HL-60 (cell line): ENCODE measurements around the gene ATXN7.

Source experiments
- DNase-seq, 2 experiments: peaks; one replicate each; pipeline ENCODE4 v3.0.0-alpha.2; 2010 to 2020; ENCODE audit warnings: low read depth in 1 of 2, low spot score in 1 of 2
- H3K27ac ChIP-seq: fragments of 250-450 bp; sonication (Bioruptor Pico); replicated peaks from 2 replicates; pipeline ENCODE4 v1.5.1; 2020; ENCODE audit warnings: mild to moderate bottlenecking, moderate library complexity
- H3K27me3 ChIP-seq: fragments of 250-450 bp; sonication (Bioruptor Pico); 2 replicates; pipeline ENCODE4 v1.5.1; 2021; ENCODE audit warnings: mild to moderate bottlenecking, moderate library complexity; ENCODE audit not compliant: insufficient read depth, poor library complexity, severe bottlenecking
- H3K4me3 ChIP-seq: replicated peaks from 2 replicates; pipeline ENCODE4 v1.5.1; 2011; ENCODE audit warnings: mild to moderate bottlenecking, control low read depth, low read length; ENCODE audit not compliant: insufficient read depth
- GABPA ChIP-seq: IDR thresholded peaks from 2 replicates; pipeline ENCODE4 v1.6.1; 2012; ENCODE audit warnings: low read depth
- POLR2AphosphoS5 ChIP-seq: IDR thresholded peaks from 2 replicates; pipeline ENCODE4 v1.6.1; 2012; ENCODE audit warnings: low read depth
- SPI1 ChIP-seq: IDR thresholded peaks from 2 replicates; pipeline ENCODE4 v1.6.1; 2012; ENCODE audit warnings: low read depth, mild to moderate bottlenecking, borderline replicate concordance
- TF ChIP-seq, protein P1 (sequence below): IDR thresholded peaks from 2 replicates; pipeline ENCODE4 v1.6.1; 2012; ENCODE audit warnings: low read depth; ENCODE audit not compliant: insufficient replicate concordance
- TF ChIP-seq, protein P2 (sequence below): IDR thresholded peaks from one replicate; pipeline ENCODE4 v1.5.1; 2011; ENCODE audit warnings: low read length, control low read depth, inconsistent platforms; ENCODE audit not compliant: insufficient read depth

The ATXN7 gene

DNA sequence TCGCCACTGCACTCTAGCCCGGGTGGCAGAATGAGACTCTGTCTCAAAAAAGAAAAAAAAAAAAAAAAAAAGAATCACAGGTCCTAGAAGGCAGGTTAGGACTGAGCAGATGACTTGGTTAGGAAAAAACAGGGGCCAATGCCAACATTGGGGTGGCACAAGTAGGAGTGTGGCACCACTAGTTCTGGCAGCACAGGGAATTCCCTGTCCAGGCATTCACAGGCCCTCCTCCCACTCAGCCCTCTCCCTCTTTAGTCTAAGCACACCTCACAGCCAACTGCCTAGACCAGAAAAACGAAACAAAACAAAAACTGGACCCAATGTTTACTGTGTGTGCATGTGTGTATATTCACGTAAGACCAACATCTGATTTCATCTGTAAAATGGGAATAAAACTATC, 10.6 kb upstream of the ATXN7 start:
- TF ChIP-seq, protein P1, sequence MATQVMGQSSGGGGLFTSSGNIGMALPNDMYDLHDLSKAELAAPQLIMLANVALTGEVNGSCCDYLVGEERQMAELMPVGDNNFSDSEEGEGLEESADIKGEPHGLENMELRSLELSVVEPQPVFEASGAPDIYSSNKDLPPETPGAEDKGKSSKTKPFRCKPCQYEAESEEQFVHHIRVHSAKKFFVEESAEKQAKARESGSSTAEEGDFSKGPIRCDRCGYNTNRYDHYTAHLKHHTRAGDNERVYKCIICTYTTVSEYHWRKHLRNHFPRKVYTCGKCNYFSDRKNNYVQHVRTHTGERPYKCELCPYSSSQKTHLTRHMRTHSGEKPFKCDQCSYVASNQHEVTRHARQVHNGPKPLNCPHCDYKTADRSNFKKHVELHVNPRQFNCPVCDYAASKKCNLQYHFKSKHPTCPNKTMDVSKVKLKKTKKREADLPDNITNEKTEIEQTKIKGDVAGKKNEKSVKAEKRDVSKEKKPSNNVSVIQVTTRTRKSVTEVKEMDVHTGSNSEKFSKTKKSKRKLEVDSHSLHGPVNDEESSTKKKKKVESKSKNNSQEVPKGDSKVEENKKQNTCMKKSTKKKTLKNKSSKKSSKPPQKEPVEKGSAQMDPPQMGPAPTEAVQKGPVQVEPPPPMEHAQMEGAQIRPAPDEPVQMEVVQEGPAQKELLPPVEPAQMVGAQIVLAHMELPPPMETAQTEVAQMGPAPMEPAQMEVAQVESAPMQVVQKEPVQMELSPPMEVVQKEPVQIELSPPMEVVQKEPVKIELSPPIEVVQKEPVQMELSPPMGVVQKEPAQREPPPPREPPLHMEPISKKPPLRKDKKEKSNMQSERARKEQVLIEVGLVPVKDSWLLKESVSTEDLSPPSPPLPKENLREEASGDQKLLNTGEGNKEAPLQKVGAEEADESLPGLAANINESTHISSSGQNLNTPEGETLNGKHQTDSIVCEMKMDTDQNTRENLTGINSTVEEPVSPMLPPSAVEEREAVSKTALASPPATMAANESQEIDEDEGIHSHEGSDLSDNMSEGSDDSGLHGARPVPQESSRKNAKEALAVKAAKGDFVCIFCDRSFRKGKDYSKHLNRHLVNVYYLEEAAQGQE = no peak
- TF ChIP-seq GABPA = no peak
- no peak for TF ChIP-seq SPI1
- TF ChIP-seq, protein P2, sequence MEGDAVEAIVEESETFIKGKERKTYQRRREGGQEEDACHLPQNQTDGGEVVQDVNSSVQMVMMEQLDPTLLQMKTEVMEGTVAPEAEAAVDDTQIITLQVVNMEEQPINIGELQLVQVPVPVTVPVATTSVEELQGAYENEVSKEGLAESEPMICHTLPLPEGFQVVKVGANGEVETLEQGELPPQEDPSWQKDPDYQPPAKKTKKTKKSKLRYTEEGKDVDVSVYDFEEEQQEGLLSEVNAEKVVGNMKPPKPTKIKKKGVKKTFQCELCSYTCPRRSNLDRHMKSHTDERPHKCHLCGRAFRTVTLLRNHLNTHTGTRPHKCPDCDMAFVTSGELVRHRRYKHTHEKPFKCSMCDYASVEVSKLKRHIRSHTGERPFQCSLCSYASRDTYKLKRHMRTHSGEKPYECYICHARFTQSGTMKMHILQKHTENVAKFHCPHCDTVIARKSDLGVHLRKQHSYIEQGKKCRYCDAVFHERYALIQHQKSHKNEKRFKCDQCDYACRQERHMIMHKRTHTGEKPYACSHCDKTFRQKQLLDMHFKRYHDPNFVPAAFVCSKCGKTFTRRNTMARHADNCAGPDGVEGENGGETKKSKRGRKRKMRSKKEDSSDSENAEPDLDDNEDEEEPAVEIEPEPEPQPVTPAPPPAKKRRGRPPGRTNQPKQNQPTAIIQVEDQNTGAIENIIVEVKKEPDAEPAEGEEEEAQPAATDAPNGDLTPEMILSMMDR = no peak
- TF ChIP-seq POLR2AphosphoS5 = no peak
- no peak overlapping the region for H3K4me3 ChIP-seq
- DNase-seq = no peak
- no peak overlapping the region for H3K27ac ChIP-seq
- H3K27me3 ChIP-seq = no peaks in the 10 kb centered on the region

DNA sequence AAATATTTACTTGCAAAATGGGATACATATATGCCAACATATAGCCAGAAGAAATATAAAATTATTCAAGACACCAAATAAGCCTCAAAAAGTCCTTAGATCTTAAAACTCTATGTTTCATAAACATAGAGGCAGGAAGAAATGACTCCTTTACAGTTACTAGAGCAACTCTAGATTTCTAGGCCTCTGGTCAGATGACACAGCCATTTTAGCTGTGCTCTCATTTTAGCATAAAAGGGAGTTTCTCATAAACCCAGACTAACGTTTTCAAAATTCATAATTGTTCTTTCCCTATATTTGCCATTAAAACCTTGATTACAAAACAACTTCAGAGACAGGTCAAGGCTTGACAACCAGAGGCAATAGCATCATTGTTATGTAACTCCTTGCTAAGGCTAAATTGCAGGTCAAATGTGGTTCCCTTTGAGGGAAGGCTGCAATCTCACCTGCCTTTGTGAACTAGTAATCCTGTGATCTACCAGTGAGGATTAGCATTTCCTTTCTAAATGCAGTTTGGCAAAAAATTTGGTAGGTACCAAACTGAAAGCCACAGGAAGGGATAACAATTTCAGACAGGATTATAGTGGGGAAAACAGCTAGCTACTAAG, 8.2 kb upstream of the ATXN7 start:
- Histone ChIP-seq H3K27me3 (no peaks in the 10 kb centered on the region), H3K27ac (no peak overlapping the region), H3K4me3 (no peak overlapping the region)
- TF ChIP-seq POLR2AphosphoS5 = no peak
- TF ChIP-seq, protein P2 = no peak
- TF ChIP-seq, protein P1 = no peak
- peak; percentile 16 to 27 for DNase-seq

DNA sequence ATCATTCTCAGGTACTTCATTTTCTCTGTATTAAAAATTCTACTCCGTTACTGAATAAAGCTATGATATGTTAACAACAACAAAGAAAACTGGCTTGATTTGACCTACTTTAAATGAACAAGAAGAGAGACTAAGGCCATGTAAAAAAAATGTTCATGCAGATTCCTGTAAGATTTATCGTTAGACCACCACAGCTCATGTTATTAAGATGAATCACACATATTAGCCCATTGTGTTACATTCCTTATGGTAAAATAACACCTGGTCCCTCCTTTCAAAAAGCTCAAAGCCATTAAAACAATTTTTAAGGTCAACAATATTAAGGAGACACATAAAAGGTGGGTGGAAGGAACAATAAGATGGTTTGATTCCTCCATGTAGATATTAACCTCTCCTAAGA, 6.4 kb upstream of the ATXN7 start:
- no peak overlapping the region for H3K27ac ChIP-seq
- TF ChIP-seq, protein P1 = no peak
- TF ChIP-seq, protein P2 = no peak
- TF ChIP-seq POLR2AphosphoS5 = no peak
- H3K4me3 ChIP-seq = no peak overlapping the region
- no peaks in the 10 kb centered on the region for H3K27me3 ChIP-seq
- DNase-seq = no peak
